ENCODE data around the gene ARCN1.

GRCh38 chr11:118533769-118534729 lies 38.2 kb upstream of the ARCN1 start:
- no peak for TF ChIP-seq CTCF (IDR thresholded peaks at IDR 0.05)
- no peak for TF ChIP-seq EZH2 (IDR thresholded peaks at IDR 0.05; ENCODE audit: borderline replicate concordance, insufficient read depth, low read depth, low read length, poor library complexity, severe bottlenecking)

All from B cell (primary cell).